Fibroblast of lung (primary cell): Measurements from ENCODE around the gene IER3. TPM values are rescaled to one million over a fixed set of nuclear protein-coding genes. Genes with fewer than 3 reads are reported as not detected.

Experiments
- DNase-seq, 2 donors: peaks; one replicate each; pipeline versions ENCODE4 v3.0.0 to v3.0.0-alpha.2; 2010; ENCODE audit warnings: low read depth in 2 of 2
- H2AFZ ChIP-seq: 2 replicates; pipeline ENCODE4 v1.5.1; 2012; ENCODE audit warnings: low read length, control low read depth, inconsistent platforms
- H3K27ac ChIP-seq: 2 replicates; pipeline ENCODE4 v1.5.1; 2011; ENCODE audit warnings: low read length, control low read depth; ENCODE audit not compliant: insufficient read depth
- H3K27me3 ChIP-seq: 2 replicates; pipeline ENCODE4 v1.5.1; 2011; ENCODE audit warnings: mild to moderate bottlenecking, low read length; ENCODE audit not compliant: control insufficient read depth, insufficient read depth
- H3K36me3 ChIP-seq: 2 replicates; pipeline ENCODE4 v1.5.1; 2011; ENCODE audit warnings: low read length; ENCODE audit not compliant: control insufficient read depth, insufficient read depth
- H3K4me1 ChIP-seq: 2 replicates; pipeline ENCODE4 v1.5.1; 2011; ENCODE audit warnings: low read length; ENCODE audit not compliant: control insufficient read depth, insufficient read depth; ENCODE audit errors: extremely low read depth
- H3K4me2 ChIP-seq: 2 replicates; pipeline ENCODE4 v1.5.1; 2011; ENCODE audit warnings: low read length, control low read depth; ENCODE audit not compliant: insufficient read depth; ENCODE audit errors: extremely low read depth
- H3K4me3 ChIP-seq, 4 experiments: fragments of 200-600 bp in 1 of 4; sonication (generic) in 1 of 4; replicated peaks in 1 of 4; 2 replicates each; pipeline ENCODE4 v1.5.1; 2011 to 2016; ENCODE audit warnings: low read length in 4 of 4, low read depth in 3 of 4, mild to moderate bottlenecking in 3 of 4, control low read depth in 2 of 4, inconsistent platforms in 1 of 4, mixed read lengths in 1 of 4; ENCODE audit not compliant: insufficient read depth in 1 of 4; ENCODE audit errors: control extremely low read depth in 1 of 4
- H3K79me2 ChIP-seq: 2 replicates; pipeline ENCODE4 v1.5.1; 2012; ENCODE audit warnings: mild to moderate bottlenecking, low read length, inconsistent platforms; ENCODE audit not compliant: control insufficient read depth, insufficient read depth
- H3K9ac ChIP-seq: 2 replicates; pipeline ENCODE4 v1.5.1; 2011; ENCODE audit warnings: mild to moderate bottlenecking, low read length, control low read depth; ENCODE audit not compliant: insufficient read depth
- H3K9me3 ChIP-seq: 2 replicates; pipeline ENCODE4 v1.5.1; 2012; ENCODE audit warnings: low read depth, low read length; ENCODE audit not compliant: control insufficient read depth, insufficient read depth
- H4K20me1 ChIP-seq: 2 replicates; pipeline ENCODE4 v1.5.1; 2011; ENCODE audit warnings: low read length; ENCODE audit not compliant: control insufficient read depth, insufficient read depth; ENCODE audit errors: extremely low read depth
- CTCF ChIP-seq, 2 donors: IDR thresholded peaks in 1 of 2; conservative IDR thresholded peaks in 1 of 2; 1 replicate in 1 of 2; 2 replicates in 1 of 2; pipeline ENCODE4 v1.5.1; 2011 to 2012; ENCODE audit warnings: low read length in 2 of 2, control low read depth in 1 of 2, inconsistent platforms in 1 of 2, low read depth in 1 of 2, mild to moderate bottlenecking in 1 of 2
- EZH2 ChIP-seq: IDR thresholded peaks from 2 replicates; pipeline ENCODE4 v1.5.1; 2012; ENCODE audit warnings: low read length, control low read depth, mild to moderate bottlenecking; ENCODE audit errors: missing control alignments
- polyA plus RNA-seq, 2 donors: library from polyadenylated mRNA; depleted of rRNA in 1 of 2; stranded (reverse) in 1 of 2; unstranded in 1 of 2; fragments of >200 nt; gene quantifications; 2 replicates each; pipeline ENCODE4 v1.2.1, GENCODE V29; 2011 to 2012; ENCODE audit warnings: missing spikeins in 1 of 2
- total RNA-seq: library from RNA; depleted of rRNA; stranded (reverse); fragments of >200 nt; gene quantifications from 2 replicates; pipeline ENCODE4 v1.2.1, GENCODE V29; 2014

IER3 gene
- total and polyA plus RNA-seq, 2 donors (not counting 1 experiment from before 2014, with no cell fraction given), result 34.2 to 43.3 TPM

GRCh38 chr6:30738532-30738931, 5.8 kb downstream of the IER3 start:
- no peak for TF ChIP-seq EZH2
- no peak for TF ChIP-seq CTCF (conservative IDR thresholded peaks at IDR 0.05 in 1 of 2, IDR thresholded peaks at IDR 0.05 in 1 of 2; ENCODE audit: low read depth in 1 of 2, low read length in 2 of 2)
- Histone ChIP-seq H3K4me3 (no peak overlapping the region), H3K36me3 (peaks cover 24% of the 10 kb centered on the region), H3K79me2 (peaks cover 59% of the 10 kb centered on the region), H3K27ac (no peak overlapping the region), H3K27me3 (no peaks in the 10 kb centered on the region), H3K4me2 (no peak overlapping the region), H4K20me1 (no peaks in the 10 kb centered on the region), H3K9me3 (no peaks in the 10 kb centered on the region), H3K9ac (no peak overlapping the region), H3K4me1 (peaks cover 13% of the 10 kb centered on the region), H2AFZ (no peak overlapping the region)
- no peak for DNase-seq

- Histone ChIP-seq H3K4me1 (peaks cover 8% of the 10 kb centered on the region), H2AFZ (no peak overlapping the region), H3K27ac (no peak overlapping the region), H3K4me2 (no peak overlapping the region), H3K9ac (no peak overlapping the region), H4K20me1 (no peaks in the 10 kb centered on the region), H3K27me3 (no peaks in the 10 kb centered on the region), H3K4me3 (no peak overlapping the region), H3K36me3 (peaks cover 31% of the 10 kb centered on the region), H3K79me2 (peaks cover 35% of the 10 kb centered on the region), H3K9me3 (no peaks in the 10 kb centered on the region)
- no peak for DNase-seq
- TF ChIP-seq CTCF (conservative IDR thresholded peaks at IDR 0.05 in 1 of 2, IDR thresholded peaks at IDR 0.05 in 1 of 2; ENCODE audit: low read depth in 1 of 2, low read length in 2 of 2), result no peak
- TF ChIP-seq EZH2, result no peak
Observed at GRCh38 chr6:30735668-30736314, 8.6 kb downstream of the IER3 start.

- H3K4me2 ChIP-seq, result no peak overlapping the region
- H3K27ac ChIP-seq, result no peak overlapping the region
- H3K9me3 ChIP-seq, result no peaks in the 10 kb centered on the region
- no peak overlapping the region for H3K4me3 ChIP-seq
- no peak overlapping the region for H3K9ac ChIP-seq
- H3K79me2 ChIP-seq, result peaks cover 8% of the 10 kb centered on the region
- H3K36me3 ChIP-seq, result peaks cover 19% of the 10 kb centered on the region
- no peak for DNase-seq
- no peaks in the 10 kb centered on the region for H4K20me1 ChIP-seq
- H3K27me3 ChIP-seq, result no peaks in the 10 kb centered on the region
- H2AFZ ChIP-seq, result no peak overlapping the region
- H3K4me1 ChIP-seq, result no peaks in the 10 kb centered on the region
- TF ChIP-seq CTCF (conservative IDR thresholded peaks at IDR 0.05 in 1 of 2, IDR thresholded peaks at IDR 0.05 in 1 of 2; ENCODE audit: low read depth in 1 of 2, low read length in 2 of 2), result no peak
- no peak for TF ChIP-seq EZH2
Observed at GRCh38 chr6:30732237-30732943, 12.0 kb downstream of the IER3 start.
